A673 (cell line): ENCODE results near the gene SNAPC5. TPM values are rescaled to one million over a fixed set of nuclear protein-coding genes. Genes with fewer than 3 reads are reported as not detected.

ENCODE experiments used
- BruUV-seq: library from RNA; stranded (reverse); fragments of 400-500 nt; replicated peaks from 2 replicates; lab custom pipeline; 2021; lab: Mats Ljungman, UMichigan
- CTCF ChIA-PET: fragments of 300-600 bp; sonication (Branson Sonifier 250); formaldehyde crosslinking; loops from one replicate; lab custom pipeline; 2022; ENCODE audit warnings: antibody characterized with exemption; lab: Charles Lee
- POLR2A ChIA-PET: fragments of 300-600 bp; sonication (Branson Sonifier 250); formaldehyde crosslinking; loops from one replicate; lab custom pipeline; 2022; ENCODE audit warnings: antibody characterized with exemption; ENCODE audit not compliant: low non-redundant PET; lab: Charles Lee
- DNase-seq: peaks from one replicate; pipeline ENCODE4 v3.0.0-alpha.2; 2015; ENCODE audit warnings: low spot score
- H3K27ac ChIP-seq: fragments of 200-600 bp; sonication (generic); 2 replicates; pipeline ENCODE4 v1.5.1; 2016; ENCODE audit warnings: mixed run types, low read depth, mild to moderate bottlenecking, mixed read lengths, antibody characterized with exemption, low read length; ENCODE audit not compliant: poor library complexity, severe bottlenecking
- H3K27me3 ChIP-seq: fragments of 200-600 bp; sonication (generic); replicated peaks from 2 replicates; pipeline ENCODE4 v1.6.1; 2017; ENCODE audit warnings: mixed run types, low read depth, mild to moderate bottlenecking, mixed read lengths, antibody characterized with exemption, low read length; ENCODE audit not compliant: insufficient read depth, poor library complexity
- H3K36me3 ChIP-seq: fragments of 200-600 bp; sonication (generic); 2 replicates; pipeline ENCODE4 v1.6.1; 2016; ENCODE audit warnings: mixed run types, mild to moderate bottlenecking, mixed read lengths, antibody characterized with exemption, low read length; ENCODE audit not compliant: insufficient read depth, poor library complexity, severe bottlenecking
- H3K4me1 ChIP-seq: fragments of 200-600 bp; sonication (generic); 2 replicates; pipeline ENCODE4 v1.6.1; 2017; ENCODE audit warnings: mixed run types, mild to moderate bottlenecking, mixed read lengths, antibody characterized with exemption, low read length; ENCODE audit not compliant: insufficient read depth, poor library complexity, severe bottlenecking
- H3K4me3 ChIP-seq: fragments of 200-600 bp; sonication (generic); 2 replicates; pipeline ENCODE4 v1.5.1; 2016; ENCODE audit warnings: low read depth, mixed run types, mild to moderate bottlenecking, mixed read lengths, low read length; ENCODE audit not compliant: poor library complexity, severe bottlenecking
- H3K9me3 ChIP-seq: fragments of 200-600 bp; sonication (generic); 2 replicates; pipeline ENCODE4 v1.6.1; 2016; ENCODE audit warnings: mixed run types, low read depth, mild to moderate bottlenecking, mixed read lengths, antibody characterized with exemption, low read length; ENCODE audit not compliant: poor library complexity, severe bottlenecking
- EZH2 ChIP-seq: fragments of 200-600 bp; sonication (generic); IDR thresholded peaks from 2 replicates; pipeline ENCODE4 v1.6.1; 2017; ENCODE audit warnings: borderline replicate concordance, low read depth, mild to moderate bottlenecking, mixed read lengths, antibody characterized with exemption, low read length; ENCODE audit not compliant: poor library complexity, severe bottlenecking
- intact Hi-C: fragments of 100-400 bp; cut with micrococcal nuclease; formaldehyde crosslinking; loops from one replicate; pipeline ENCODE4 v1.10.0; 2022; ENCODE audit not compliant: unreplicated experiment
- total RNA-seq: library from RNA; stranded (reverse); gene quantifications from 2 replicates; pipeline ENCODE4 v1.2.3, GENCODE V29; 2021
- TF ChIP-seq, protein P1 (sequence below): fragments of 300-800, 200-600 bp; sonication (generic); conservative IDR thresholded peaks from 2 replicates; pipeline ENCODE4 v1.5.1; 2017; ENCODE audit warnings: low read depth, mild to moderate bottlenecking, antibody characterized with exemption, low read length, moderate library complexity, mixed read lengths

SNAPC5 gene
- total RNA-seq, 1 experiment from 2014 or later = 28.9 TPM

DNA sequence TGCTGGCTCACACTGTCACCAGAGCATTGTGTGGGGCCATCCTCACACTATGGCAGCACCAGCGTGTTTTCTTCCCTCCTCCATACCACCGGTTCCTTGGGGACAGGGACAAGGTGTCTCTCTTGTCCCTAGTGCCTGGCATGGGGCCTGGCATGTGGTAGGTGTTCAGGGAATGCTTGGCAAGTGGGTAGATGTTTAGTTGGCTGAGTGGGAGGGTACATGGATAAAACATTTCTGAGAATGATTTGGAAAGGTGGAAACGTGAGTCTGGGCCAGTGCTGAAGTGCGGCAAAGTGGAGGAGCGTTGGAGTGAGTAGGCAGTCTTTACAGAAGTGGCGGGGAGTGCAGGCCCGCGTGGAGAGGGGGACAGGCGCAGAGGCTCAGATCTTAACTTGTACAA is 15.0 kb downstream of the SNAPC5 start:
- peaks cover 13% of the 10 kb centered on the region for H3K36me3 ChIP-seq
- CTCF ChIA-PET = no interaction called here
- BruUV-seq = no TSS peak

DNA sequence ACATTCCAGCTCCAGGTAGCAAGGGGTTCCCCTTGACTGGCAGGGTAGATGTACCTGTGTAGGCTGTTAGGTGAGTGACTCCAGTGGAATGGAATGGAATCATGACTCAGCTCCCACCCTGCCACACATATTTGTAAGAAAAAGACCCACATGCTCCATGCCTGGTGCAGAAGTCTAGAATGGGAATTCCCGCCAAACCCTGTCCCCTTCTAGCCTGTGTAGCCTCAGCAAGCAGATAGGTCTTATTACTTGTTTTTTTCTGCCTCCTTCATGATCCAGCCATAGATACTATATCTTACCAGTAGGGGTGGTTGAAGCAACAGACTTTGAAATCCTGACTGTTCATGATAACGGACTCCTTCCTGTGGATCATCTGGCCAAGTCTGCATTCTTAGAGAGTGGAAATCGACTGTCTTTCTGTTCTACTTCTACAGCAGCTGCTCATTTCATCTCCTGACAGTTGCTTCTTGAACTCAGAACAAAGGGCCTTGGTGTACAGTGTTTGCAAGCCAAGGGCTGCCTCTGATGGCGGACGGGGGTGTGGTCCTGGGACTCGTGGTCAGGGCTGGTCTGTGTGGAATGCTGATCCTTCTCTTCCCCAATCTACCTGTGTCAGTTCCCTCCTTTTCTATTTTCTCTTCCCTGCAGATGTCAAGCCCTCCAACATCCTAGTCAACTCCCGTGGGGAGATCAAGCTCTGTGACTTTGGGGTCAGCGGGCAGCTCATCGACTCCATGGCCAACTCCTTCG is 16.3 kb downstream of the SNAPC5 start:
- TF ChIP-seq, protein P1, sequence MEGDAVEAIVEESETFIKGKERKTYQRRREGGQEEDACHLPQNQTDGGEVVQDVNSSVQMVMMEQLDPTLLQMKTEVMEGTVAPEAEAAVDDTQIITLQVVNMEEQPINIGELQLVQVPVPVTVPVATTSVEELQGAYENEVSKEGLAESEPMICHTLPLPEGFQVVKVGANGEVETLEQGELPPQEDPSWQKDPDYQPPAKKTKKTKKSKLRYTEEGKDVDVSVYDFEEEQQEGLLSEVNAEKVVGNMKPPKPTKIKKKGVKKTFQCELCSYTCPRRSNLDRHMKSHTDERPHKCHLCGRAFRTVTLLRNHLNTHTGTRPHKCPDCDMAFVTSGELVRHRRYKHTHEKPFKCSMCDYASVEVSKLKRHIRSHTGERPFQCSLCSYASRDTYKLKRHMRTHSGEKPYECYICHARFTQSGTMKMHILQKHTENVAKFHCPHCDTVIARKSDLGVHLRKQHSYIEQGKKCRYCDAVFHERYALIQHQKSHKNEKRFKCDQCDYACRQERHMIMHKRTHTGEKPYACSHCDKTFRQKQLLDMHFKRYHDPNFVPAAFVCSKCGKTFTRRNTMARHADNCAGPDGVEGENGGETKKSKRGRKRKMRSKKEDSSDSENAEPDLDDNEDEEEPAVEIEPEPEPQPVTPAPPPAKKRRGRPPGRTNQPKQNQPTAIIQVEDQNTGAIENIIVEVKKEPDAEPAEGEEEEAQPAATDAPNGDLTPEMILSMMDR = no peak
- no peak for TF ChIP-seq EZH2
- Histone ChIP-seq H3K9me3 (no peaks in the 10 kb centered on the region), H3K4me1 (no peaks in the 10 kb centered on the region), H3K27ac (no peak overlapping the region), H3K27me3 (no peaks in the 10 kb centered on the region), H3K4me3 (no peak overlapping the region), H3K36me3 (peaks cover 6% of the 10 kb centered on the region)
- CTCF ChIA-PET = no interaction called here
- intact Hi-C loops = no loop called here
- no TSS peak for BruUV-seq
- POLR2A ChIA-PET = no interaction called here
- no peak for DNase-seq

More for the DNA sequence above, 15.0 kb downstream of the SNAPC5 start:
- Histone ChIP-seq H3K27ac (no peak overlapping the region), H3K9me3 (no peaks in the 10 kb centered on the region), H3K27me3 (no peaks in the 10 kb centered on the region), H3K4me1 (no peaks in the 10 kb centered on the region), H3K4me3 (no peak overlapping the region)
- no peak for DNase-seq
- intact Hi-C loops = no loop called here
- TF ChIP-seq, protein P1 = no peak
- no peak for TF ChIP-seq EZH2
- POLR2A ChIA-PET = no interaction called here

DNA sequence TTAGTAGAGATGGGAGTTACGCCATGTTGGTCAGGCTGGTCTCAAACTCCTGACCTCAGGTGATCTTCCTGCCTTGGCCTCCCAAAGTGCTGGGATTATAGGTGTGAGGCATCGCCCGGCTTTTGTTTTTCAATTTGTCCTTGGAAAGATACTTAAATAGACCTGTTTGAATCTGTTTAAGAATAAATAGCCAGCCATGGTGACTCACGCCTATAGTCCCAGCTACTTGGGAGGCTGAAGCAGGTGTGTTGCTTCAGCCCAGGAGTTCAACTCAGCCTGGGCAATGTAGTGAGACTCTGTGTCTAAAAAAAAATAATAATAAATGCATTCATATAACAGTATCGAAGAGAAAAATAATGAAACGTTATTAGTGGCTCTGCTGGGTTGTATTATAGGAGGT is 17.3 kb downstream of the SNAPC5 start:
- CTCF ChIA-PET = no interaction called here
- Histone ChIP-seq H3K27ac (no peak overlapping the region), H3K27me3 (no peaks in the 10 kb centered on the region), H3K36me3 (peaks cover 6% of the 10 kb centered on the region), H3K4me3 (no peak overlapping the region), H3K4me1 (no peaks in the 10 kb centered on the region), H3K9me3 (no peaks in the 10 kb centered on the region)
- POLR2A ChIA-PET = no interaction called here
- DNase-seq = no peak
- BruUV-seq = no TSS peak
- TF ChIP-seq, protein P1 = no peak
- no peak for TF ChIP-seq EZH2
- intact Hi-C loops = no loop called here
